ENCODE data around the gene TLE4. TPM values are rescaled to one million over a fixed set of nuclear protein-coding genes. Genes with fewer than 3 reads are reported as not detected.
A peak's percentile ranks its signal among the peaks of the same experiment; 100 is the strongest.

Gene TLE4
- total RNA-seq, 1 experiment from 2014 or later = 17.9 TPM

- no TSS peak for BruUV-seq (replicated peaks)
- ChIA-PET CTCF (no interaction called here), POLR2A (ENCODE audit: unreplicated experiment) (no interaction called here)
- Histone ChIP-seq H4K20me1 (ENCODE audit: low read length) (no peaks in the 10 kb centered on the region), H3K9ac (ENCODE audit: low read length) (no peak overlapping the region), H3K79me2 (ENCODE audit: low read length) (peaks cover 15% of the 10 kb centered on the region), H3K9me2 (replicated peaks; ENCODE audit: low read length) (no peaks in the 10 kb centered on the region), H3K4me2 (ENCODE audit: low read length) (peak overlapping the region; percentile 91), H3K27me3 (ENCODE audit: low read length) (no peaks in the 10 kb centered on the region), H3K27ac (ENCODE audit: low read length) (no peak overlapping the region), H2AFZ (ENCODE audit: low read length) (peak overlapping the region; percentile 90), H3K9me3 (ENCODE audit: low read length) (no peaks in the 10 kb centered on the region), H3F3A (ENCODE audit: low read length, unreplicated experiment) (no peaks in the 10 kb centered on the region), H3K4me1 (ENCODE audit: insufficient read depth, low read length) (peaks cover 21% of the 10 kb centered on the region; the same call in 1 of the 2 replicates), H3K36me3 (ENCODE audit: low read depth, low read length) (no peaks in the 10 kb centered on the region), H3K4me3 (ENCODE audit: low read length) (peak overlapping the region; percentile 80)
- TF ChIP-seq EZH2 (IDR thresholded peaks at IDR 0.05; ENCODE audit: low read length, unreplicated experiment) (no peak), EZH2phosphoT487 (IDR thresholded peaks at IDR 0.05; ENCODE audit: borderline replicate concordance, low read length) (no peak)
- TF ChIP-seq, protein P1, sequence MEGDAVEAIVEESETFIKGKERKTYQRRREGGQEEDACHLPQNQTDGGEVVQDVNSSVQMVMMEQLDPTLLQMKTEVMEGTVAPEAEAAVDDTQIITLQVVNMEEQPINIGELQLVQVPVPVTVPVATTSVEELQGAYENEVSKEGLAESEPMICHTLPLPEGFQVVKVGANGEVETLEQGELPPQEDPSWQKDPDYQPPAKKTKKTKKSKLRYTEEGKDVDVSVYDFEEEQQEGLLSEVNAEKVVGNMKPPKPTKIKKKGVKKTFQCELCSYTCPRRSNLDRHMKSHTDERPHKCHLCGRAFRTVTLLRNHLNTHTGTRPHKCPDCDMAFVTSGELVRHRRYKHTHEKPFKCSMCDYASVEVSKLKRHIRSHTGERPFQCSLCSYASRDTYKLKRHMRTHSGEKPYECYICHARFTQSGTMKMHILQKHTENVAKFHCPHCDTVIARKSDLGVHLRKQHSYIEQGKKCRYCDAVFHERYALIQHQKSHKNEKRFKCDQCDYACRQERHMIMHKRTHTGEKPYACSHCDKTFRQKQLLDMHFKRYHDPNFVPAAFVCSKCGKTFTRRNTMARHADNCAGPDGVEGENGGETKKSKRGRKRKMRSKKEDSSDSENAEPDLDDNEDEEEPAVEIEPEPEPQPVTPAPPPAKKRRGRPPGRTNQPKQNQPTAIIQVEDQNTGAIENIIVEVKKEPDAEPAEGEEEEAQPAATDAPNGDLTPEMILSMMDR (conservative IDR thresholded peaks at IDR 0.05; ENCODE audit: low read depth, low read length) = no peak
- intact Hi-C loops (cut with micrococcal nuclease) = loop anchor here (2.0 to 10.0 kb wide), 8 partner anchors 52 to 607 kb away; no protein-coding TSS in a partner anchor
- ATAC-seq (no peak), DNase-seq (no peak)
Observed at GRCh38 chr9:79569814-79570447, 1.8 kb upstream of the TLE4 start.

GRCh38 chr9:79570448-79571308 is 1.1 kb upstream of the TLE4 start:
- intact Hi-C loops (cut with micrococcal nuclease) = loop anchor here (1.0 to 10.0 kb wide), 8 partner anchors 52 to 607 kb away; no protein-coding TSS in a partner anchor
- Histone ChIP-seq H3K9ac (ENCODE audit: low read length) (peak overlapping the region; percentile 64), H3K4me1 (ENCODE audit: insufficient read depth, low read length) (peaks cover 14% of the 10 kb centered on the region; the same call in 1 of the 2 replicates), H3K9me3 (ENCODE audit: low read length) (no peaks in the 10 kb centered on the region), H3K79me2 (ENCODE audit: low read length) (peaks cover 16% of the 10 kb centered on the region), H3K27me3 (ENCODE audit: low read length) (no peaks in the 10 kb centered on the region), H2AFZ (ENCODE audit: low read length) (peak overlapping the region; percentile 90), H3K27ac (ENCODE audit: low read length) (no peak overlapping the region), H3K36me3 (ENCODE audit: low read depth, low read length) (no peaks in the 10 kb centered on the region), H3K9me2 (replicated peaks; ENCODE audit: low read length) (no peaks in the 10 kb centered on the region), H4K20me1 (ENCODE audit: low read length) (no peaks in the 10 kb centered on the region), H3K4me2 (ENCODE audit: low read length) (peak overlapping the region; percentile 91), H3F3A (ENCODE audit: low read length, unreplicated experiment) (no peaks in the 10 kb centered on the region), H3K4me3 (ENCODE audit: low read length) (peak overlapping the region; percentile 80)
- POLR2A ChIA-PET (ENCODE audit: unreplicated experiment) = interaction anchor here (0.5 to 0.6 kb wide), 2 partner anchors 24 to 97 kb away, joined by 3 read pairs; no protein-coding TSS in a partner anchor
- ATAC-seq (no peak), DNase-seq (peak; percentile 12)
- TF ChIP-seq EZH2 (IDR thresholded peaks at IDR 0.05; ENCODE audit: low read length, unreplicated experiment) (no peak), EZH2phosphoT487 (IDR thresholded peaks at IDR 0.05; ENCODE audit: borderline replicate concordance, low read length) (no peak)
- TF ChIP-seq, protein P1 (conservative IDR thresholded peaks at IDR 0.05; ENCODE audit: low read depth, low read length) = no peak
- CTCF ChIA-PET = interaction anchor here (0.9 kb wide), 1 partner anchor 53 kb away, joined by 4 read pairs; no protein-coding TSS in a partner anchor
- BruUV-seq (replicated peaks) = no TSS peak

All from PC-3 (cell line).